ENCODE measurements around the gene LPGAT1. TPM values are rescaled to one million over a fixed set of nuclear protein-coding genes. Genes with fewer than 3 reads are reported as not detected.
"Not testable (repeated sequence)": the region's sequence is repeated elsewhere in the genome, so short reads cannot be mapped to it uniquely, and the experiment has no call there.

Gene LPGAT1
- total RNA-seq, 1 donor from 2014 or later: 34.7 TPM

GRCh38 chr1:211729238-211729637 lies 101.3 kb downstream of the LPGAT1 start:
- Mint-ChIP-seq H3K27me3 (ENCODE audit: unreplicated experiment) (peaks cover 5% of the 10 kb centered on the region), H3K36me3 (ENCODE audit: low read depth, unreplicated experiment) (no peaks in the 10 kb centered on the region), H3K9me3 (ENCODE audit: unreplicated experiment) (no peaks in the 10 kb centered on the region), H3K4me1 (ENCODE audit: unreplicated experiment) (no peaks in the 10 kb centered on the region), H3K4me3 (ENCODE audit: unreplicated experiment) (no peak overlapping the region), H3K27ac (ENCODE audit: unreplicated experiment) (no peak overlapping the region)
- no peak for TF ChIP-seq CTCF (IDR thresholded peaks at IDR 0.05; ENCODE audit: unreplicated experiment)
- DNase-seq (ENCODE audit: low spot score): no peak

GRCh38 chr1:211726467-211726995 lies 104.0 kb downstream of the LPGAT1 start:
- no peak overlapping the region for H3K4me3 Mint-ChIP-seq (ENCODE audit: unreplicated experiment)
- no peak overlapping the region for H3K27ac Mint-ChIP-seq (ENCODE audit: unreplicated experiment)
- no peaks in the 10 kb centered on the region for H3K36me3 Mint-ChIP-seq (ENCODE audit: low read depth, unreplicated experiment)
- H3K9me3 Mint-ChIP-seq (ENCODE audit: unreplicated experiment): no peaks in the 10 kb centered on the region
- H3K4me1 Mint-ChIP-seq (ENCODE audit: unreplicated experiment): no peaks in the 10 kb centered on the region
- peaks cover 7% of the 10 kb centered on the region for H3K27me3 Mint-ChIP-seq (ENCODE audit: unreplicated experiment)
- DNase-seq (ENCODE audit: low spot score): no peak
- no peak for TF ChIP-seq CTCF (IDR thresholded peaks at IDR 0.05; ENCODE audit: unreplicated experiment)

- no peak for TF ChIP-seq CTCF (IDR thresholded peaks at IDR 0.05; ENCODE audit: unreplicated experiment)
- Mint-ChIP-seq H3K9me3 (ENCODE audit: unreplicated experiment) (no peaks in the 10 kb centered on the region), H3K27ac (ENCODE audit: unreplicated experiment) (no peak overlapping the region), H3K27me3 (ENCODE audit: unreplicated experiment) (peaks cover 7% of the 10 kb centered on the region), H3K4me3 (ENCODE audit: unreplicated experiment) (no peak overlapping the region), H3K36me3 (ENCODE audit: low read depth, unreplicated experiment) (no peaks in the 10 kb centered on the region), H3K4me1 (ENCODE audit: unreplicated experiment) (no peaks in the 10 kb centered on the region)
- no peak for DNase-seq (ENCODE audit: low spot score)
These were observed 105.8 kb downstream of the LPGAT1 start for GRCh38 chr1:211724687-211725196.

GRCh38 chr1:211723273-211723672 lies 107.3 kb downstream of the LPGAT1 start:
- H3K27ac Mint-ChIP-seq (ENCODE audit: unreplicated experiment): no peak overlapping the region
- H3K4me3 Mint-ChIP-seq (ENCODE audit: unreplicated experiment): no peak overlapping the region
- TF ChIP-seq CTCF (IDR thresholded peaks at IDR 0.05; ENCODE audit: unreplicated experiment): no peak
- DNase-seq (ENCODE audit: low spot score): no peak
- peaks cover 5% of the 10 kb centered on the region for H3K27me3 Mint-ChIP-seq (ENCODE audit: unreplicated experiment)
- H3K36me3 Mint-ChIP-seq (ENCODE audit: low read depth, unreplicated experiment): no peaks in the 10 kb centered on the region
- H3K4me1 Mint-ChIP-seq (ENCODE audit: unreplicated experiment): no peaks in the 10 kb centered on the region
- no peaks in the 10 kb centered on the region for H3K9me3 Mint-ChIP-seq (ENCODE audit: unreplicated experiment)

- H3K4me1 Mint-ChIP-seq (ENCODE audit: unreplicated experiment): no peaks in the 10 kb centered on the region
- H3K27ac Mint-ChIP-seq (ENCODE audit: unreplicated experiment): no peak overlapping the region
- no peak for DNase-seq (ENCODE audit: low spot score)
- TF ChIP-seq CTCF (IDR thresholded peaks at IDR 0.05; ENCODE audit: unreplicated experiment): no peak
- H3K4me3 Mint-ChIP-seq (ENCODE audit: unreplicated experiment): no peak overlapping the region
- no peaks in the 10 kb centered on the region for H3K36me3 Mint-ChIP-seq (ENCODE audit: low read depth, unreplicated experiment)
- H3K9me3 Mint-ChIP-seq (ENCODE audit: unreplicated experiment): no peaks in the 10 kb centered on the region
- H3K27me3 Mint-ChIP-seq (ENCODE audit: unreplicated experiment): peaks cover 5% of the 10 kb centered on the region
These were observed 108.0 kb downstream of the LPGAT1 start for GRCh38 chr1:211722277-211723175.

- not testable (repeated sequence) for H3K27me3 Mint-ChIP-seq (ENCODE audit: unreplicated experiment); H3K4me3 Mint-ChIP-seq (ENCODE audit: unreplicated experiment); H3K27ac Mint-ChIP-seq (ENCODE audit: unreplicated experiment); DNase-seq (ENCODE audit: low spot score); H3K36me3 Mint-ChIP-seq (ENCODE audit: low read depth, unreplicated experiment); H3K4me1 Mint-ChIP-seq (ENCODE audit: unreplicated experiment); H3K9me3 Mint-ChIP-seq (ENCODE audit: unreplicated experiment)
These were observed 114.0 kb downstream of the LPGAT1 start for GRCh38 chr1:211716555-211716954.

All from endothelial cell (in vitro differentiated cells).